ENCODE data around the gene SLC37A2.

Gene SLC37A2

GRCh38 chr11:125071435-125071834 is 8.3 kb downstream of the SLC37A2 start:
- DNase-seq (ENCODE audit: low spot score) = no peak

- DNase-seq (ENCODE audit: low spot score) = no peak
Measured at GRCh38 chr11:125071846-125072217, 8.7 kb downstream of the SLC37A2 start.

DNA sequence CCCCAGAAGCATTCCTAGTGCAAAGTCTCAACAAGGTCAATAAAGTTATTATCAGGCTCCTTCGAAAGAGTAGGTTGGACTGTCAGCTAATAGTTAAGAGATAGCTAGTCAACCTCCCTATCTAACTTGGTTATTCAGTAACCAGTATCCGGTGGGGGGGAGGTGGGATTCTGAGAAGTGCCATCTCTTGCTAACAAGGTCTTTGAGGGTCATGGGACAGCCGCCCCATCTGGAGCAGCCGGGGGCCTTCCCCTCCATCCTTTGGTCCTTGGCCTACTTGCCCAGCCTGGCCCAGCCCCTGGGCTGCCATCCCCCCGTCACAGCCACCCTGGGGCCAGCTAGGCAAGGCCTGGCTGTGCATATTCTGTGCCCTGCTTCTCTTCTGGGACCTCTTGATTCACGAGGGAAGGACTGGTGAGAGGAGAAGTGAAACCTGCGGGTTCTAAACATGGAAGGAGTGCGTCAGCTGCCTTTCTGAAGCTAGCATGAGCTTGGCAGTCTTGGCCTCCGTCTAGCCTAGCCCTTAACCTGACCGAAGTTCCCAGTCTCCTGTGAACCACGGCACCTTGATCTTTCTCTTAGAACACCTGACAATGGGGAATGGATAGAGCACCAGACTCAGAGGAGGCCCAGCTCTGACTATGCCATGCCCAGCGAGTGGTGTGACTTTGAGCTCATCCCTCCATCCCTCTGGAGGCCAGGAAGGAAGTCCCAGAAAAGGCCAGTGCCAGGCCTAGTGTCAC is 9.3 kb downstream of the SLC37A2 start:
- DNase-seq (ENCODE audit: low spot score) = peak; percentile 69

DNA sequence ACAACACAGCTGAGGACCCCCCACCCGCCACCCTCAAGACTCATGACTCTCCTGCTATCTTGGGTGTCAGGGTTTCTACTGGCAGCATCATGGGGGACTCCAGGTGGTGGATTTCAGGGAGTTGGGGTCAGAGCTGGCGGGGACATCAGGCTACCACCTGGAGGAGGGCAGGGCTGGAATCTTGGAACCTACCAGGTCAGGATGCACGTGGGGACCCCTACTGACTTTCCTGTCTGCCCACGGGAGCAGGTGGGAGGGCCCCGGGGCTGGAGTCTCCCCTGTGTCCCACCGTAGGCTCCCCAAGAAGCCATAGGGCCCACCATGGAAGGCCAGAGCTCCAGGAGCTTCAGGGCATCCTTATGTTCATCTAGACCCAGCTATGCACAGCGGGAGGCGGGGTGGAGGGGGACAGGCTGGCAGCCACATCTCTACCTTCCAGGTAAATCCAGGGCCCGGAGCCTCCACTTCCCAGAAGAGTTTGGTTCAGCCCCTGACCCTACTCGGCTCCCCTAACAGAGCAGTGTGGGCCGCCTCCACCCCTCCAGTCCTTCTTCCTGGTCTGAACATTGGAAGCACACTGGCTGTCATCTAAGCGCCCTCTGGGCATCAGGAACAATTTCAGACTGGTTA is 10.0 kb downstream of the SLC37A2 start:
- DNase-seq (ENCODE audit: low spot score) = no peak

DNA sequence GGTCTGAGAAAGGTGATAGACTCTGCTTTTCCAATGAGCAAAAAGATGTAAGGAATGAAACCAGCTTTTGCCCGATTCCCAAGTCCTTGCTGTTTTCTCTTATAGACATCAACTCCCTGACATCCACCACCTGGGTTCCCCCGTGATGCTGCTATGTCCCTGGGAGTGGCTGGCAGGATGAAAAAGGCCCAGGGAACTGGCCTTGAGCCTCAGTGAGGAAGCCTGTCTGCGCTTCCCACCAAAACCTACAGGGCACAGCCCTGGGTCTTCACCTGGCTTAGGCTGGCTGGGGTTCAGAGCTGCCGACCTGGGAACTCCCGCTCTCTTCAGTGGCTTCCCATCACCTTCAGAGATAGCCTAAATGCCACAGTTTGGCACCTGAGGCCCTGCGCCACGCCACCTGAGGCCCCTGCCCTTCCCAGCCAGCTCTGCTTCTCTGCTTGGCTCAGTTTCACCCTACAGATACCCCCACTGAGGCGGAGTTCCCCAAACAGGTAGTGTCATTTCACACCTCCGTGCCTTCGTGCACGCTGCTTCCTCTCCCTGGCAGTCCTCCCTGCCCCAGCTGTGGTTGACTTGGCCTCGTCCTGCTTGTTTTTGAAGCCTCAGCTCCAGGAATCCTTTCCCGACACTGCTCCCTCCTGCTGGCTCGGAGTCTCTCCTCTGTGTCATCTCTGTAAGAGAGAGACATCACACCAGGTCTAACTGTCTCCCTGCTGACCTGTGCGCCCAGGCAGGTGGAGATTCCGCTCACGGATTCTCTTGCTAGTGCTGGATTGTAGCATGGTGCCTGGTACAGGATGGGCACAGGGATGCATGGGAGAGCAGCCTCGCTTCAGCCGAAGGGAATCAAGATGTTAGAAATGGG is 10.7 kb downstream of the SLC37A2 start:
- no peak for DNase-seq (ENCODE audit: low spot score)

DNA sequence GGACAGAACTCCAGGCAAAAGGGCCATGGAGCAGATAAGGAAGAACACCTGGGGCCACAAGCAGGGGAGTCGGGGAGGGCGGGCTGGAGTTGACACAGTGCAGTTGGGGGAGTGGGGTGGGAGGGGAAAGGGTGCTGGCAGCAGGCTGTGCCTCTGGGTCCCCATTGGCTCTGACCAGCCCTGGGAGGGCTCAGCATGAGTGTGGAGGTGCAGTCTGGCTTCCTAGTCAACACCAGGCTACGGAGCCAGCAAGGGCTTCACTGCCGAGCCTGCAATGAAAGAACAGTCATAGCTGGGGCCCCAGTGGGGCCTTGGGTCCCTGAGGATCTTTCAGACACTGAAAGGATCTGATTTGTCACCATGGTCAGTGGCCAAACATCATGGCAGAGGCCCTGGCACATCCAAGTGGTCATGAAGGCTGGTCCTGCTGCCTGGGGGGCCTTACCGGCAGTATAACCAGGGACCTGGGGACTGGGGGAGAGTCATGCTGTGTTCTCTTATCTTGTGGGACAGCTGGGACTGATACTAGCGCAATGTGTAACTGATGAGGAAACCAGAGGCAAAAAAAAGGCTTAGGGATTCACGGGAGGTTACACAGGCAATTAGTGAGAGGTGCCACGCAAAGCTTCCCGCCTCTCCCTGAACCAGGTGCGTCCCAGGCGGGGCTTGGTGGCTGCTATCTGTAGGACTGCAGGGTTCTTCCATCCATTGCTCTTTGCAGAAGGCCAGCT is 11.6 kb downstream of the SLC37A2 start:
- no peak for DNase-seq (ENCODE audit: low spot score)

DNA sequence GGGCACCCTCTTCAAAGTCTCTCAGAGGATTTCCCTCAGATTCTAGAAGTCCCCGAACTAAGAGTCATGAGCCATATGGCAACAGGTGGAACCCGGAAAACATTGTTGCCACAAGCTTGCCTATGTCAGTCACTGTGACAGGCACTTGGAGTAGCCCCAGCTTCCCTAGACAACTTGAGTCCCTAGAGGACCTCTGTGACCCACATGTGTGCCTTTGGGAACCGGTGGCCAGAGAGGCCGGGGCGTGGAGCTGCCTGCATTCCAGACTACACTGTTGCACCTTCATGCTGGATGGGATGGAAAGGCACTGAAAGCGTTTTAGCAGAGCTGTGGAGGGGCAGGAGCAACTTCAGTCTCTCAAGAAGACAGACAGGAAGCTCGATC is 12.1 kb downstream of the SLC37A2 start:
- DNase-seq (ENCODE audit: low spot score) = no peak

GRCh38 chr11:125075900-125076317 is 12.8 kb downstream of the SLC37A2 start:
- no peak for DNase-seq (ENCODE audit: low spot score)

GRCh38 chr11:125076378-125076945 is 13.4 kb downstream of the SLC37A2 start:
- no peak for DNase-seq (ENCODE audit: low spot score)

DNA sequence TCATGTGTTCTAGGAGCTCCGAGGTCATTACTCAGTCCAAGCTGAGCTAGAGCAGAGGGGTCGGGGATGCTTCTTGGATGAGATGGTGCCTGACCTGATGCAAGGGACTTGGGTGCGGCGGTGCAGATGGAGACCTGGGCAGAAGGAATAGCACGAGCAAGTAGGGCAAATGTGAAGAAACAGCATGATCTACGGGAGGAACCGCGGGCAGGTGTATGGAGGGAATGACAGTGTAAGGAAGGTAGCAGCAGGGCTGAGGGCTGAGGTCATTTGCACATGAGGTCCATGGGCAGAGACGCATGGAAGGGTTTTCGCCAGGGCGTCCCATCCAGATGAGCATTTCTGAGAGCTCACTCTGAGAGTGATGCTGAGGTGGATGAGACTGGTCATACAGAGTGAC is 14.9 kb downstream of the SLC37A2 start:
- no peak for DNase-seq (ENCODE audit: low spot score)

DNA sequence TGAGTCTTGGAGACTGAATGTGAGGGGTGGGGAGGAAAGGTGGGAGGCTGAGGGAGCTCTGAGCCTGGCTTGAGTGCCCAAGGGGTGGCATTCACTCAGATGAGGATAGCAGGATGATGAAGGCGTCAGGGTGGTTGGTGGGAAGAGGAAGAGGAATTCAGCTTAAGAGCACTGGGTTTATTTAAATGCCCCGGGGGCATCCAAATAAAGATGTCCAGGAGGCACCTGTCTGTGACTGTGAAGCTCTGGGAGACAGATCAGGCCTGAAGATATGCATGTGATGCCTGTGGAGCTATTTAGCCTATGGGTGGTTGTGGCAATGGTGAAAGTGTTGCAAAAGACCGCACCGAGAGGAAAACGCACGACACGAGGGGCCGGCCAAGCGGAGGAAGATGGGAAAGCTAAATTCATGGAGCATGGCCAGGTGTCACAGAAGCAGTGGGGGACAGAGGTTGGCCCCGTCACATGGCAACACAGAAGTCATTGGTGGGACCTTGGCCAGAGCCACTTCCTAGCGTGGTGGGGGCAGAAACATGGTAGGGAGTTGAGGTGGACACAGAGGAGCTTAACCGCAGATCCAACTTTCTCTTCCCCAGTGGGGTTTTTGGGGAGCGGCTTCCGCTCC is 15.5 kb downstream of the SLC37A2 start:
- DNase-seq (ENCODE audit: low spot score) = no peak

DNA sequence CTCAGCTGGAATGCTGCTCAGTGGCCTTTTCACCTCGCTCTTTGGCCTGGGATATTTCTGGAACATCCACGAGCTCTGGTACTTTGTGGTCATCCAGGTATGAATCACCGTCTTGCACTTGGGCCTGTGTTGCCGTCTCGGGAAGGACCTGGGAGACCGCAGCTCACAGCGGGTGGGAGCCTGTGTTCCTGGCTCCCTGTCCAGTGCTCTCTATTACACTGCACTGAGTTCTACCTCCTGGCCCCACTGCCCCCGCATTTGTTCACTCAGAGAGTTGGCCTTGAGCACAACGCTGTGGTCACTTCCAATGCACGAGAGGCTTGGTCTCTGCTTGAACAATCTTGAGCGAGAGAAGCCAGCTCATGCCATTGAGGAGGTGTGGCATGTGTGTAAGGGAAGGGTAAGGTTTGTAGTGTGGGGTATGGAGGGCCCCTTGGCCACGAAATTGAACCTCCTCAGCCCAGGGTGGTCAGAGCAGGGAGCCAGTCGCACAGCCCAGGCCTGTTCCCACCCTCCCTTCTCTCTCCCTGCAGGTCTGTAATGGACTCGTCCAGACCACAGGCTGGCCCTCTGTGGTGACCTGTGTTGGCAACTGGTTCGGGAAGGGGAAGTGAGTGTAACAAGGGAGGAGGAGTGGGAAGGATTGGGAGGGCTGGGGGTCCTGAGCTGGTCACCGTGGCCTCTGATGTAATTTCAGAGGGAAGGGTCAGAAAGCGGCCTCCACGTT is 16.2 kb downstream of the SLC37A2 start:
- peak; percentile 22 for DNase-seq (ENCODE audit: low spot score)

DNA sequence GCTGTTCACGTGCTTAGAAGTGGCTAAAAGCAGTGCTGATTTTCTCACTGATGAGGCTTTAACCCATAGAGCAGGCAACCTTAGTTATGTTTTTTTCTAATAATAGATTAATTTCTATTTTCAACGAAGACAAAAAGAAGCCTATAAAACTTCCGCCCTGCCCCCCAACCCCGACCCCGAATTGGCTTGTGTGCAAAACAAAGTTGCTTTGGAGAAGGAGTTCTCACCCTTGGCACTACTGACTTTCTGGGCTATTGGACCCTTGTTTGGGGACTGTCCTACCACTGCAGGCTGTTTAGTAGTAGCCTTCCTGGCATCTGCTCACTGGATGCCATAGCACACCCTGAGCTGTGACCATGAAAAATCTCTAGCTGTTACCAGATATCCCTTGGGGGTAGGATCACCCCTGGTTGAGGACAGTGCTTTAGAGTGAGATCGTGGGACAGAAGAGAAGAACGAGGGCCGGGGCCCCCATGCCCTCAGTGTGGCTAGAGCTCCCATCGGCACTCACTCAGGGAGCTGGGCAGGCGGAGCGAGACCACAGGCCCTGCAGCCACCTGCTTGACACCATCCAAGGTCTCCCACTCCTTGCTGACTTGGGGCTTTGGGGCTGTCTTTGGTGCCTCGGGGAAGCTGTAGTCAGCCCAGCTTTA is 16.9 kb downstream of the SLC37A2 start:
- no peak for DNase-seq (ENCODE audit: low spot score)

- DNase-seq (ENCODE audit: low spot score) = no peak
Measured at GRCh38 chr11:125080531-125080911, 17.4 kb downstream of the SLC37A2 start.

DNA sequence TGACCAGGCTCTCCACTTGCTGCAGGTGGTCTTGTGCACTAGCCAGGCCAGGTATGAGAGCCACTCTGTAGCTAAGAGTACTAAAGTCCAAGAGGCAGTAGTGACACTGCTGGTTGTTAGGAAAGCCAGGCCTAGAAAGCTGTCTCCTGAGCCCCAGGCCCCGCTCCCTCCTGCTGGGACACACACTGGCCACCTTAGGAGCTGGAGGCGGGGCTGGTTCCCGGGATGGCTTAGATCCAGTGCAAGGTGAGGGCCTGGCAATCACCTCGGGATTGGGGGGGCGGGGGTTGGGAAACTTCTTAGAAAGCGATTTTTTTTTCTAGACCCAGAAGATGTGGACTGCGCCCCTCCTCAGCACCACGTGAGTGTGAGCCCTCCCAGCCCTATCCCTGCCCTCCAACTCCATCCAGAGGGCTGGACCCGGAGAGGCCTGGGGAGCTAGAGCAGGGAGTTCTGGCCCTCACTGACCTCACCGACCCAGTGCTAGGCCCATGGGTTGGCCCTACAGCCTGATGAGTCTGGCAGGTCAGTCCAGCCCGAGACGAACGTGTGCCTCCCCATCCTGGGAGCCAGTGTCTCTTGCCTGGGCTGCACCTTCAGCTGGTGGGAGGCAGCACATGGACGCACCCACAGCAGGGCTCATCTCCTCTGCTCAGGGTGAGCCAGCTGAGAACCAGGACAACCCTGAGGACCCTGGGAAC is 18.1 kb downstream of the SLC37A2 start:
- no peak for DNase-seq (ENCODE audit: low spot score)

DNA sequence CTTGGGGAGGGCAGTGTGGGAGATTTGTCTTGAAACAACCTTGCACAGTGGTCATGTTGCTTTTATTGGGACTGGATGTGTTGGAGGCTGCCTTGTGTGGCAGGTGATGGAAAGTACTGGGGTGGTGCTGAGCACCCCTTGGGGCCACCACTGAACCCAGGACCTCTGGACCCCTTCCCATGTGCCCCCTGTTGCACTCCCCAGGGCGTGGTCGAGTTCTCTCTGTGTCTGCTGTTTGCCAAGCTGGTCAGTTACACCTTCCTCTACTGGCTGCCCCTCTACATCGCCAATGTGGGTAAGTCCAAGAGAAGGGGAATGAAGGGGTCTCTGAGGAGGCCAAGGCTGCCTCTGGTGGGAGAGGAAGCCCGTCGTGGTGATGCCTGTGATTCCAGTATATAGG is 18.9 kb downstream of the SLC37A2 start:
- no peak for DNase-seq (ENCODE audit: low spot score)

- DNase-seq (ENCODE audit: low spot score) = no peak
Measured at GRCh38 chr11:125082611-125083311, 19.7 kb downstream of the SLC37A2 start.

DNA sequence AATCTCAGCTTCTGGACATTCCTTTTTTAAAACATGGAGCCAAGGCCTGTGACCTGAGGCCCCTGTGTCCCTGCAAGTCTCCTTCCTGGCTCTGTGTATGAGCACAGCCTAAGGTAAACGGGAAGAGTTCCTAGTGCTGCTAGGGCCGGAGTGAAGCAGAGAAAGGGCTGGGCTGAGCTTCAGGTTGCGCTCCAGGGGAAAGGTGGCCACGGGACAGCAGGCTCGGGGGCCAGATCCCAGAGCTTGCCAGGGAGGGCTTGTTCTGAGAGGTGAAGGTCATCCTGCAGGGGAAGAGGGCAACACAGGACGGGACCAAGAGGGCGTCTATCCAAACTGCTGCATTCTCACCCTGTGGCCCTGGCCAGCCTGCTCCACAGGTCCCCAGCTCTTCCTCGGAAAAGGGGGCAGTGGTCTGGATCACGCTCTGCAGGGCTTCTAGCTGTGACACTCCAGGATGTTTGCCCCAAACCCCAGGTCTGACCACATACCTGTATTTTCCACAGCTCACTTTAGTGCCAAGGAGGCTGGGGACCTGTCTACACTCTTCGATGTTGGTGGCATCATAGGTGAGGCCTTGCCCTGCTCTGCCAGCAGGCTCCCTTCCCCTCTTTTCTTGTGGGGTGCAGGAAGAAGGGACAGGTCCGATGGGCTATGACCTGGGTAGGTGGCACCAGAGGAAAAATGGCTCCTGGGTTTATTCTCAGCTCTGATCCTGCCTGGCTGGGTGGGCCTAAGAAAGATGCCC is 20.4 kb downstream of the SLC37A2 start:
- no peak for DNase-seq (ENCODE audit: low spot score)
